NCI-H2196 (cell line): ENCODE results near the gene UQCRFS1.
"Not testable (repeated sequence)": the region's sequence is repeated elsewhere in the genome, so short reads cannot be mapped to it uniquely, and the experiment has no call there.

Experiments
- DNase-seq: peaks from one replicate; lab custom pipeline; 2025; ENCODE audit not compliant: unreplicated experiment; lab: John Stamatoyannopoulos, UW

The UQCRFS1 gene

GRCh38 chr19:29215322-29215845 lies 2.4 kb upstream of the UQCRFS1 start:
- DNase-seq: no peak

GRCh38 chr19:29214411-29214810 lies 1.5 kb upstream of the UQCRFS1 start:
- DNase-seq: no peak

GRCh38 chr19:29212356-29212647 lies 649 bp downstream of the UQCRFS1 start:
- DNase-seq: no peak

GRCh38 chr19:29211562-29212355 lies 1.2 kb downstream of the UQCRFS1 start:
- DNase-seq: no peak

GRCh38 chr19:29211041-29211440 lies 1.9 kb downstream of the UQCRFS1 start:
- DNase-seq: not testable (repeated sequence)

- DNase-seq: not testable (repeated sequence)
These were observed 2.4 kb downstream of the UQCRFS1 start for GRCh38 chr19:29210502-29210901.

- not testable (repeated sequence) for DNase-seq
These were observed 5.4 kb downstream of the UQCRFS1 start for GRCh38 chr19:29207403-29208187.

GRCh38 chr19:29206453-29206852 lies 6.5 kb downstream of the UQCRFS1 start:
- DNase-seq: no peak

- no peak for DNase-seq
These were observed 10.7 kb downstream of the UQCRFS1 start for GRCh38 chr19:29202281-29202680.

- no peak for DNase-seq
These were observed 11.1 kb downstream of the UQCRFS1 start for GRCh38 chr19:29201855-29202254.

- DNase-seq: no peak
These were observed 18.3 kb downstream of the UQCRFS1 start for GRCh38 chr19:29194658-29195057.

GRCh38 chr19:29193155-29193554 lies 19.8 kb downstream of the UQCRFS1 start:
- no peak for DNase-seq

- peak; percentile 7 for DNase-seq
These were observed 21.9 kb downstream of the UQCRFS1 start for GRCh38 chr19:29191005-29191404.

GRCh38 chr19:29189033-29189360 lies 24.0 kb downstream of the UQCRFS1 start:
- no peak for DNase-seq

- DNase-seq: no peak
These were observed 24.5 kb downstream of the UQCRFS1 start for GRCh38 chr19:29188289-29189032.

GRCh38 chr19:29187676-29188075 lies 25.3 kb downstream of the UQCRFS1 start:
- DNase-seq: no peak

GRCh38 chr19:29185427-29185826 lies 27.5 kb downstream of the UQCRFS1 start:
- no peak for DNase-seq

GRCh38 chr19:29176981-29177754 lies 35.8 kb downstream of the UQCRFS1 start:
- no peak for DNase-seq

- no peak for DNase-seq
These were observed 39.1 kb downstream of the UQCRFS1 start for GRCh38 chr19:29173896-29174295.

- no peak for DNase-seq
These were observed 40.6 kb downstream of the UQCRFS1 start for GRCh38 chr19:29172302-29172701.

- no peak for DNase-seq
These were observed 41.4 kb downstream of the UQCRFS1 start for GRCh38 chr19:29171525-29171924.
